AML-193 (cell line): ENCODE data around the gene SLC4A4.

Source experiments
- DNase-seq, 2 experiments: peaks; one replicate each; lab custom pipeline; 2025; lab: John Stamatoyannopoulos, UW

The SLC4A4 gene

DNA sequence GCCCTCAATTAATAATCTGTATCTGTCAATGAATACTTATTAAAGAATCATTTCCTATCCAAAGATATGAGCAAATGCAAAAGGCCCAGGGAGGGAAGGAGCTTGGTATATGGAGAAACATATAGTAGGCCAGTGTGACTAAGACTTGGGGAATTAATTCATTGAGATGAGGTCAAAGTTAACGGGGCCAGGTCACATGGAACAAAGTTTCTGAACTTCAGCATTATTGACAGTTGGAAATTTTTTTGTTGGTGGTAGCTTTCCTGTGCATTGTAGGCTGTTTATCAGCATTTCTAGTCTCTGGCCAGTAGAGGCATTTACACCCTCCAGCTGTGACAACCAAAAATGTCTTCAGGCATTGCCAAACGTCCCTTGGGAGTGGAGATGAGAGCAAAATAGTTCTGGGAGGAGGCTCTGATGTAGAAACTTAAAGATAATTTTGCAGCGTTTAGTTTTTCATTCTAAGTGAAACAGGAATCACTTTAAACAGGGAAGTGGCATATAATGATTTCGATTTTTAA is 202.0 kb downstream of the SLC4A4 start:
- no peak for DNase-seq

DNA sequence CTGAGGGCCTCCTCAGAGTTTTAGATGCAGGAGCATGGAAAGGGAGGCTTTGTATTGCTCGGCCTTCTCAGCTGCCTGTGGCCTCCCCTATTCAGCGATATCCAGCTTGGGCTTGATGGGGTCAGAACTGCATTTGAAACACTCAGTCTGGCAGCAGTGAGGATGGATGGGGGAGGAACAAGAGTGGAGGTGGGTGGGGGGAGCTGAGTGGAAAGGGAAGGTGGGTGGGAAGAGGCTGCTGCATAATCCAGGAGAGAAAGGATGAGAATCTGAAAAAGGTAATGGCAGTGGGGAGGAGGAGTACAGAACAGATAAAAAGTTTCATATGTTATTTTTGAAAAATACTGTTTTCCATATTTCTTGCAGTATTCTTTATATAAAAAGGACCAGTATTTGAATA is 202.7 kb downstream of the SLC4A4 start:
- DNase-seq, result no peak

DNA sequence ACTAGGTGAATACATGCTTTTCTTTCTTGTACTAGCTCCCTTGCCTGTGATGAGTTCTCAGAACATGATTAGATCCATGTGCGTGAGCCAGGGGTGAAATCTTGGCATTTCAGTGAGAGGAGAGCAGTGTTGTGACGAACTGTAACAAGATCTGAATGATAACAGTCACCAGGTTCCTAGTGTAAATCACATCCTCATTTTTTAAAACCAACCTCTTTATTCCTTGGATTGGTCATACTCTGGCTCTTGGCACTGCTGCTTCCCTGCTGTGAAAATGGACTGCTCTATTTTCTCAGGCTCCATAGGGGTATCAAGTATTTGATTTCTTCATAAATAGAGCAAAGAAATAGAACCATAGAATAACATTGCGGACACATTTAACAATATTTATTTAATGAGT is 206.3 kb downstream of the SLC4A4 start:
- no peak for DNase-seq

DNA sequence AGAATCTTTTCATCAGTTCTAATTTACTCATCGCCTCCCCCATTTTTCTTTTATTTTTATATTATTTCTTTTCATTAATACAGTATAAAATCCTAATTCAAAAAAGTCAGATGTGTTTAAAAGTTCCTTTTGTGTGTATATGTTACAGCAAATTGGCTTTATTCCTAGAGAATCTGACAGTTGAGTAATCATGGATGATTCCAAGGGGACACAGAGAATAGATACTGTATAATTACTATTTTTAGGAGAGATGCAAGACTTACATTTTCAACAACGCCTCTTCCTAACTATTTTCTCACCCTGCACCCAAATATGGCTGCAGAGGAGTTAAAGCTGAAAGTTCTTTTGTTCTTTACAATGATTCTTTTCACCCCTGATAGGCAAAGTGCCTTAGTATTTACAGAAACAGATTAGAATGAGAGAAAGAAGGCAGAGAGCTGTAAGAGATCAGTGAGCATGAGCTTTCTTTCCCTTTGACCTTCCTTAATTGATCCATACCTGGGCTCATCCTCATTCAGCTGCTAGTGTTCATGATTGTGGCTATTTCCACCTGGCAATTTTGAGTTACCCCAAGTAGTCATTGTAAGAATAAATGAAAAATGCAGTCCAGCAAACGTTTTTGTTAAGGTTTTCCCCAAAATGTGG is 210.8 kb downstream of the SLC4A4 start:
- no peak for DNase-seq

- no peak for DNase-seq
Observed at GRCh38 chr4:71550220-71551165, 211.7 kb downstream of the SLC4A4 start.

DNA sequence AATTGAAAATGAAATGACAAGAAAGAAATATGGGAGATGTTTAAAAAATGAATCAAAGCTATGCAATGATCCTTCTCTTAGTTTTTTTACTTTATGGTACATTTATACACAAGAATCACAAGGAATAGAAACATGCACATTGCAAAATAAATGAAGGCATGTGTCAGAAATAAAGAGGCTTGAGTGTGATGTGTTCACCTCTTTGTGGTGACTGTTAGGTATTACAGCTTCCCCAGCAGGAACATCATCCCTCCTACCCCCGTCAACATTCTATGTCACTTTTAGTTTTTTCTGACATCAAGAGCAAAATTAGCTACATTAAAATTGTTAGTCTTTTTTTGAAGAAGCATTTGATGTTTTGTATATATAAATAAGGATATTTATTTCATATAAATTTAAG is 214.8 kb downstream of the SLC4A4 start:
- peak in 1 of 2 experiments; percentile 8 for DNase-seq

- DNase-seq, result no peak
Observed at GRCh38 chr4:71554025-71554424, 215.2 kb downstream of the SLC4A4 start.

DNA sequence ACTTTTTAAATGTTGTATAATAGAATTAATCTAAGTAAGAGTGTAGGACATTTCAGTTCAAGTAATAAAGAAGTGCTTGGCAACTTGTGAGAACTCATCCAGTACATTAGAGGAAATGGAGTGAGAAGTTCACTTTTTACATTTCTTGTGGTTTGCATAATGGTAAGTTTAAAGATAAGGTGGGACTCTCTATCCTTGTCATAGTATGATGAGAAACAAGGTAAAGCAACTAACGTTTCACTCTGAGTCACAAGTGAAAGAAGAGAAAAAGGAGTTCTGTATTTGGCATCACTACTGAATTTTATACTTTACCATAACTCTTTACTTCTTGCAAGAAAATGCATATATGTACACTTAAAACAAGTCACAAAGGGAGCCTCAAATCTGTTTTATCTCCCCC is 219.4 kb downstream of the SLC4A4 start:
- no peak for DNase-seq

DNA sequence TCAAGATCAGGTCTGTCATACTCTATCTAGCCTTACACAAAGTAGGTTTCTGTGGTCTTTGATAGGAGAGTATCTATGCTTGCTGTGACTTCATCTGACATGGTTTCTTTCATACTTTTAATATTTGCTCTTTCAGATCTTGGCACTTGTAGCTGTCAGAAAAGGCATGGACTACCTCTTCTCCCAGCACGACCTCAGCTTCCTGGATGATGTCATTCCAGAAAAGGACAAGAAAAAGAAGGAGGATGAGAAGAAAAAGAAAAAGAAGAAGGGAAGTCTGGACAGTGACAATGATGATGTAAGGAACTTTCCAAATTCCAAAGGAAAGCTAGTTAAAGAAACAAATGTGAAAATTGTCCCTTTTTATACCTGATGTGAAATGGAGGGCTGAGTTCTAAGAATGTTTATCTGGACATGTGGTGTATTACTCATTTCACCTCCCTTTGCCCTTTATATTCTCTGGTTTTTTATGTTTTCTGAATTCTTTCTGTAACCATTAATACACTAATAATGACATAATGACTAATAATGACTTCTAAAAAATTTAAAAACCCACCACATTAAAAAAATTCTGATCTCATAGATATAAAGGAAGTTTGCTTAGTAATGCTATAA is 221.2 kb downstream of the SLC4A4 start:
- DNase-seq, result no peak

DNA sequence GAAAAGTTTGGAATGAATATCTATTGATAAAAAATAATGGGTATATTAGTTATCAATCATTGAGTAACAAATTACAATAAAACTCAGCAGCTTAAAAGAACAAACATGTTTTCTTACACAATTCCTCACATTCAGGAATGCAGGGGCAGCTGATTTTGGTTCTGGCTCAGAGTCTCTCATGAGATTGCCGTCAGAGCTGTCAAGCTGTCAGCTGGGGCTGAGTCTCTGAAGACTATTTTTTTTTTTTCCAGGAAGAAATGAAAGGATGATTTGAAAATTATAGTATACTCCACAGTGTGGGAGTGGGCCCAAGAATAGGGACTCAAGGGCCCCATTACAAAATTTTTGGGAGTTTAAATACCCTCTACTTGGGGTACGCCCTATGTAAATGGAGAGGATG is 226.0 kb downstream of the SLC4A4 start:
- DNase-seq, result no peak

DNA sequence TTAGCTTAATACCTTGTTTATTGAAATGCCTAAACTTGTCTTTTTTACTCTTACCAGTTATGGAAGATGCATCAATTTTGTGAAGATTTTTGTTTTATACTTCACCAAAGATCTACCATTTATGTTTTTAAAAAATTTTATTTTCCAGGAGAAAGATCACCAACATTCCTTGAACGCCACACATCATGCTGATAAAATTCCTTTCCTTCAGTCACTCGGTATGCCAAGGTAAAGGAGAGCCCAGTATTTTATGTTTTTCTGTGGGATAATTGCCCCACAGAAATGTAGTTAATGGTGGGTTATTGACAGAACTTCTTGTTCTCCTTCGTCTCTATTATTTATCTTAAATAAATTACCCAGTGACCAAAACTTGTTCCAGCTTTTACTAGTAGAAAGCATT is 228.0 kb downstream of the SLC4A4 start:
- DNase-seq, result no peak

DNA sequence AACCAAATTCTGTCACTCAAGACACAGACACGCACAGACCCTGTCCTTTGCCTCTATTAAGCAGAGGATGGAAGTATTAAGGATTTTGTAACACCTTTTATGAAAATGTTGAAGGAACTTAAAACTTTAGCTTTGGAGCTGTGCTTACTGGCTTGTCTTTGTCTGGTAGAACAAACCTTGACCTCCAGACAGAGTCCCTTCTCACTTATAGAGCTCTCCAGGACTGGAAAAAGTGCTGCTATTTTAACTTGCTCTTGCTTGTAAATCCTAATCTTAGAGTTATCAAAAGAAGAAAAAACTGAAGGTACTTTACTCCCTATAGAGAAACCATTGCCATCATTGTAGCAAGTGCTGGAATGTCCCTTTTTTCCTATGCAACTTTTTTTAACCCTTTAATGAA is 229.3 kb downstream of the SLC4A4 start:
- DNase-seq, result no peak

- no peak for DNase-seq
Observed at GRCh38 chr4:71570492-71570891, 231.7 kb downstream of the SLC4A4 start.

DNA sequence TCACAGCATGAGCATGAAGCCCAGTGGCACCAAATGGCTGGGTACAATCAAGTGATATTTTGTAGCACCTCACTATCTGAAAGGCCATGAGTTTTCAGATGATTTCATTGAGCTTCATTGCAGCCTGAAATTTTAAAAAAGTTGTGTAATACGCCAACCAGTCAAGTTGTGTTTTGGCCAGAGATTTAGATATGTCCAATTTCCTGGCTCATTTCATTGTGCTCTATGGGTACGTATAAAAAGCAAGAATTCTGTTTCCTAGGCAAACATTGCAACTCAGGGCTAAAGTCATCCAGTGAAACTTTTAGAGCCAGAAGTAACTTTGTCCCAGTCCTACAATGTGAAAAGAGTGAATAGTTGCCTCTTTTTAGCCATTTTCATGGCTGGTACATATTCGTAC is 232.5 kb downstream of the SLC4A4 start:
- no peak for DNase-seq

DNA sequence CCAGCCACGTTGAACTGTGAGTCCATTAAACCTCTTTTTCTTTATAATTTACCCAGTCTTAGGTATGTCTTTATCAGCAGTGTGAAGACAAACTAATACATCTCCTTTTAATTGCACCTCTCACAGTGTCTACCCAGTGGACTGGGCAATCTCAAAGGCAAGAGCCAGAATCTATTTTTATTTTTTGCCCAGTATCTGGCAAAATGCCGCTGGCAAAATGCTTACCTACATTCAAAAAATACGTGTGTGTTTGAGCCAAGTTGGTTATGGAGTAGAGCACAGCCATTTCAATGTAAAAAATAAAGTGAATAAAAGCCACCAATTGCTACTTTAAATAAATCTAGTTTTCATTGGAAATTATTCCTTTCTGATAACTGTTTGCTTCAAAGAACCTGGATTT is 245.2 kb downstream of the SLC4A4 start:
- DNase-seq, result no peak

DNA sequence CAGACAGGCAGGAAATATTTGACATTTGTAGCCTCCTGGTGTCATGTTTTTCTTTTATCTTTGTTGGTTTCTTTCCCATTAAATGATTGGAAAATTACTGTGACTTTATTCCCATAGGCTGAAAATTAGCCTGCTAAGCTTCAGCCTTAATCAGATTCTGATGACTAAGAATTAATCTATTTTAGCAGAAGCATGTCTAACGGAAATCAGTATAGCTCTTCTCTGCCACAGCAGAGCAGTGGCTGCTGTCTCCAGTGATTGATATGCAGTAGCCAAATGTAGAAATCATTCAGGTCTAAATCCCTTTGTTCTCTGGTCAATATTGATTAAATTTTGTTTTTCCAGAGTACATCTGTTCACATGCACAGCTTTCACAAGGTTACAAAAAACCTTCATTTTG is 245.8 kb downstream of the SLC4A4 start:
- DNase-seq, result no peak

- no peak for DNase-seq
Observed at GRCh38 chr4:71586087-71586763, 247.4 kb downstream of the SLC4A4 start.

- no peak for DNase-seq
Observed at GRCh38 chr4:71587995-71588394, 249.2 kb downstream of the SLC4A4 start.

DNA sequence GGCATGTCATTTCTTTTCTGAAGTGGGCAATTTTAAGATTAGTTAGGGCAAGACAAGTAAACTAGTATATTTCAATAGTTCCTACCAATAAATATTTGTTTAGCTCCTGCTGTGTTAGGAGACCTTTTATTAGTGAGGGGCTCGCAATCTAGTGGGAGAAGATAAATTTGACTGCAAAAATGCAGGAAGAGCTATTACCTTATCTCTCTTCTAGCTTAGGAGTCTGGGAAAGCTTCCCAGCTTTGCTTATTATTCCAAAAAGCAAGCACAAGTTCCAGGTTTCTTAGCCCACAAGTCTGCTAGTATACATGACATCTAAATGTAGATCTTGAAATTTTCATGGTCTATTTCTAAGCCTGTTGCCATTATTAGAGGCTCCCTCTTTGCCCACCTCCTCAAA is 254.0 kb downstream of the SLC4A4 start:
- DNase-seq, result no peak

DNA sequence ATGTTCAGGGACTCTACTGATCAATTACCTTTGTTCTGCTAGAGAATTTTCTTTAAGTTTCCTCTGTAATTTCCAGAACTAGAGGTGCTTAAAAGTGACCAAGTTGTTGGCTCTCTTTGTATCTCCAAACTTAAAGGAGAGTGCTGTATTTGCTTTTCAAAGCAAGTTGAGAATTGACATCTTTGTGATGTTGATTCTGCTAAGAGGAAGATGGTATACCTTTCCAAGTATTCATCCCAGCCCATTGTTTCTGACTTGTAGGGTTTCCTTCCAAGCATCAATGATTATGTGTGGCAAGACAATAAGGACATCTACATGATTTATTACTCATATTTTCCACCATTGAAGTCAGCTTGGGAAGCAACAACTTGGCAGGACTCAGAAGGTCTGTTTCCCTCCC is 254.5 kb downstream of the SLC4A4 start:
- DNase-seq, result no peak

- no peak for DNase-seq
Observed at GRCh38 chr4:71595576-71596108, 256.8 kb downstream of the SLC4A4 start.

GRCh38 chr4:71599578-71599977 is 260.8 kb downstream of the SLC4A4 start:
- DNase-seq, result no peak
